DOHH2 (cell line): Measurements from ENCODE around the gene DNASE1L2.

ENCODE experiments used
- H3F3A ChIP-seq: fragments of 200-600 bp; sonication (generic), shearing (Covaris generic); 2 replicates; pipeline ENCODE4 v1.6.0; 2016; ENCODE audit warnings: antibody characterized with exemption, mild to moderate bottlenecking; ENCODE audit not compliant: control insufficient read depth, insufficient read depth
- H3K27ac ChIP-seq: fragments of 200-600 bp; sonication (generic); 2 replicates; pipeline ENCODE4 v1.5.1; 2014; ENCODE audit warnings: low read depth, mild to moderate bottlenecking, low read length, moderate library complexity
- H3K27me3 ChIP-seq: fragments of 200-600 bp; sonication (generic); 2 replicates; pipeline ENCODE4 v1.6.1; 2014; ENCODE audit warnings: mild to moderate bottlenecking, low read length, mixed read lengths; ENCODE audit not compliant: control insufficient read depth
- H3K36me3 ChIP-seq: fragments of 200-600 bp; sonication (generic); 2 replicates; pipeline ENCODE4 v1.6.1; 2014; ENCODE audit warnings: mild to moderate bottlenecking, low read length, moderate library complexity, mixed read lengths; ENCODE audit not compliant: control insufficient read depth
- H3K4me1 ChIP-seq: fragments of 200-600 bp; sonication (generic); 2 replicates; pipeline ENCODE4 v1.6.1; 2014; ENCODE audit warnings: mild to moderate bottlenecking, low read length, mixed read lengths; ENCODE audit not compliant: control insufficient read depth
- H3K4me2 ChIP-seq: fragments of 200-600 bp; sonication (generic); 2 replicates; pipeline ENCODE4 v1.6.0; 2014; ENCODE audit warnings: mild to moderate bottlenecking, low read length, moderate library complexity
- H3K4me3 ChIP-seq: fragments of 200-600 bp; sonication (generic); 2 replicates; pipeline ENCODE4 v1.5.1; 2014; ENCODE audit warnings: mild to moderate bottlenecking, low read length, mixed read lengths
- H3K79me2 ChIP-seq: fragments of 200-600 bp; sonication (generic); 2 replicates; pipeline ENCODE4 v1.6.1; 2014; ENCODE audit warnings: mild to moderate bottlenecking, low read length, mixed read lengths; ENCODE audit not compliant: control insufficient read depth
- H3K9me2 ChIP-seq: fragments of 200-600 bp; sonication (generic); replicated peaks from 2 replicates; pipeline ENCODE4 v1.6.1; 2014; ENCODE audit warnings: mild to moderate bottlenecking, low read length, mixed read lengths; ENCODE audit not compliant: control insufficient read depth
- H3K9me3 ChIP-seq: fragments of 200-600 bp; sonication (generic); 2 replicates; pipeline ENCODE4 v1.6.1; 2014; ENCODE audit warnings: antibody characterized with exemption, low read length, mixed read lengths; ENCODE audit not compliant: control insufficient read depth, insufficient read depth
- H4K20me1 ChIP-seq: fragments of 200-600 bp; sonication (generic); 2 replicates; pipeline ENCODE4 v1.6.0; 2014; ENCODE audit warnings: low read depth, mild to moderate bottlenecking, antibody characterized with exemption, low read length, moderate library complexity; ENCODE audit not compliant: control insufficient read depth, insufficient read depth
- CTCF ChIP-seq: fragments of 200-600 bp; sonication (generic); IDR thresholded peaks from one replicate; pipeline ENCODE4 v1.5.1; 2014; ENCODE audit warnings: antibody characterized with exemption, mild to moderate bottlenecking, low read depth, low read length; ENCODE audit not compliant: poor library complexity, severe bottlenecking
- EZH2phosphoT487 ChIP-seq: fragments of 200-600 bp; sonication (generic); IDR thresholded peaks from 2 replicates; pipeline ENCODE4 v1.6.1; 2017; ENCODE audit warnings: borderline replicate concordance, mild to moderate bottlenecking, antibody characterized with exemption, low read length, moderate library complexity, mixed read lengths

DNASE1L2 gene

GRCh38 chr16:2197765-2198164 lies 38.5 kb upstream of the DNASE1L2 start:
- TF ChIP-seq EZH2phosphoT487 (no peak), CTCF (no peak)
- no peak overlapping the region for H3K4me2 ChIP-seq
- no peak overlapping the region for H3K4me3 ChIP-seq
- H3F3A ChIP-seq, result no peaks in the 10 kb centered on the region
- no peaks in the 10 kb centered on the region for H3K79me2 ChIP-seq
- H3K9me3 ChIP-seq, result no peaks in the 10 kb centered on the region
- H4K20me1 ChIP-seq, result peaks cover 5% of the 10 kb centered on the region; the same call in 1 of the 2 replicates
- peaks cover 10% of the 10 kb centered on the region for H3K4me1 ChIP-seq
- H3K36me3 ChIP-seq, result no peaks in the 10 kb centered on the region
- no peaks in the 10 kb centered on the region for H3K9me2 ChIP-seq
- H3K27ac ChIP-seq, result no peak overlapping the region
- peaks cover 64% of the 10 kb centered on the region for H3K27me3 ChIP-seq

GRCh38 chr16:2198283-2198682 lies 38.0 kb upstream of the DNASE1L2 start:
- no peaks in the 10 kb centered on the region for H3F3A ChIP-seq

GRCh38 chr16:2199095-2199494 lies 37.1 kb upstream of the DNASE1L2 start:
- Histone ChIP-seq H3K9me2 (no peaks in the 10 kb centered on the region), H3K27me3 (peaks cover 55% of the 10 kb centered on the region), H3K36me3 (no peaks in the 10 kb centered on the region), H4K20me1 (peaks cover 5% of the 10 kb centered on the region; the same call in 1 of the 2 replicates), H3K27ac (no peak overlapping the region), H3K79me2 (no peaks in the 10 kb centered on the region), H3K4me3 (no peak overlapping the region), H3K4me1 (peaks cover 10% of the 10 kb centered on the region), H3K9me3 (no peaks in the 10 kb centered on the region), H3K4me2 (no peak overlapping the region), H3F3A (no peaks in the 10 kb centered on the region)
- TF ChIP-seq EZH2phosphoT487 (no peak), CTCF (no peak)

More at GRCh38 chr16:2198283-2198682, 38.0 kb upstream of the DNASE1L2 start:
- Histone ChIP-seq H3K36me3 (no peaks in the 10 kb centered on the region), H4K20me1 (peaks cover 5% of the 10 kb centered on the region; the same call in 1 of the 2 replicates), H3K4me3 (no peak overlapping the region), H3K4me1 (peaks cover 10% of the 10 kb centered on the region), H3K9me2 (no peaks in the 10 kb centered on the region), H3K9me3 (no peaks in the 10 kb centered on the region), H3K27me3 (peaks cover 63% of the 10 kb centered on the region), H3K4me2 (no peak overlapping the region), H3K27ac (no peak overlapping the region), H3K79me2 (no peaks in the 10 kb centered on the region)
- no peak for TF ChIP-seq EZH2phosphoT487
- TF ChIP-seq CTCF, result no peak
